Activated T-cell treated with anti-CD3 and anti-CD28 coated beads, Interleukin-2, amount 50 U/mL, for 1 hour (primary cell): ENCODE results near the gene ASAP2.
"Not testable (repeated sequence)": the region's sequence is repeated elsewhere in the genome, so short reads cannot be mapped to it uniquely, and the experiment has no call there.

ENCODE experiments used
- DNase-seq: peaks from one replicate; pipeline ENCODE4 v3.0.0-alpha.2; 2020

The ASAP2 gene

DNA sequence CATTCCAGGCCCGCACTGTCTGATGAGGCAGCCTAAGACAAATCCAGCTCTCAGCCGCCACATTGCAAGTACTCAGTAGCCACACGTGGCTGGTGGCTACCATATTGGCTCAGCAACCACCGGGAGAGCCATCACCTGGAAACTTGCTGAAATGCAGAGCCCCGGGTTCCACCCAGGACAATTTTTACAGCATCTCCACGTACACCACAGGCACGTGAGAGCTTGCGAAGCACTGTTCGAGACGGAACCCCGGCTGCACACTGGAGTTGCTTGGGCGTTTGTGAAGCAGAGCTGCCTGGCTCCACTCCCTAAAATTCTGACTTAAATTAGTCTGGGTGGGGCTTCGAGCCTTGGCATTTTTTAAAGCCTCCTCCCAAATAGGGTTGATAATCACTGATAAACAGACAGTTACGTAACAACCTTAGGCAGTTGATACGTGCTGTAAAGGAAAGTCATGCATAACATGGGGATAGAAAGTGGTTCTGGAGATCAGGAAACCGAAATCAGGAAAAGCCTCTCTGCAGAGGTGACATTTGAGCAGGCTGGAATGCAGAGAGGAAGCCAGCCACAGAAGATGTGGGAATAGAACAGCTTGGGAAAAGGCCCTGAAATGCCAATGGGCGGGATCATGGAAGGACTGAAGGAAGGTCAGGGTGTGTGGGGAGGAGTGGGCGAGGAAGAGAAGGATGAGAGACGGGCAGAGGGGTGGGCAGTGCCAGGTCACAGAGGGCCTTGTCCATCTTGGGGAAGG lies 6.2 kb downstream of the ASAP2 start:
- DNase-seq: no peak

DNA sequence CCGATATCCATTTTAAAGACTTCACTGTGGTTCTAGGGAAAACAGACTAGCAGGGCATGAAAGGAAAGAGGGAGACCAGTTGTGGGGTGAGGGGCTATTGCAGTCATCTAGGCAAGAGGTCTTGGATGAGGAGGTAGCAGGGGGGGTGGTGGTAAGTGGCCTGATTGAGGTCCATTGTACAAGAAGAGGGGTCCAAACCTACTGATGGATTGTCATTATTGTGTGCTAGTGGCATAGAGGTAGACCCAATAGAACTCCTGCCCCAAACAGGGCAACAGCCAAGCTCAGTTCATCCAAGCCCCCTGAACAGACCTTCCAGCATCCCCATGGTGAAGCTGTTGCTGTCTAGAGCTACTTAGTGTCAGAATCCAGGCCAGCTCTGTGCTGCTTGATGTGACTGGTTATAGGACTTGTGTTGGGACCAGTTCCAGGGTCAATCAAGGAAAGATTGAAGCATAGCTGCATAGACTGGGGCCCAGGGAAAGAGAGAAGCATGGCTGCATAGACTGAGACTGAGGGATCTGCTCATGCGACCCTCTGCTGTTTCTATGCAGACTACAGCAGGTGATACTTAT lies 7.0 kb downstream of the ASAP2 start:
- no peak for DNase-seq

DNA sequence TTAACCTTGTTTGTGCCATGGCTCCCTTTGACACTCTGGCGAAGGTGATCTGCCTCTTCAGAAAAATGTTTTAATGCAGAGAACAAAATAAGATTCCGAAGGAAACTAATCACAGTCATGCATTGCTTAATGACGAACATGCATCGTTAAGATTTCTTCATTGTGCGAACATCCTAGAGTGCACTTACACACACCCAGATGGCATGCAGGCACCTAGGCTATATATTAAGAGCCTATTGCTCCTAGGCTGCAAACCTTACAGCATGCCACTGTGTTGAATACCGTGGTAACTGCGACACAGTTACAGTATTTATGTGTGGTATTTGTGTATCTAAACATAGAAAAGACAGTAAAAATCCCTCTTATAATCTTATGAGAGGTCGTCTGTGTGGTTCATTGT lies 8.3 kb downstream of the ASAP2 start:
- no peak for DNase-seq

GRCh38 chr2:9215680-9216079 lies 9.1 kb downstream of the ASAP2 start:
- DNase-seq: no peak

- DNase-seq: not testable (repeated sequence)
Measured at GRCh38 chr2:9216143-9216542, 9.5 kb downstream of the ASAP2 start.

- no peak for DNase-seq
Measured at GRCh38 chr2:9217838-9218770, 11.5 kb downstream of the ASAP2 start.

DNA sequence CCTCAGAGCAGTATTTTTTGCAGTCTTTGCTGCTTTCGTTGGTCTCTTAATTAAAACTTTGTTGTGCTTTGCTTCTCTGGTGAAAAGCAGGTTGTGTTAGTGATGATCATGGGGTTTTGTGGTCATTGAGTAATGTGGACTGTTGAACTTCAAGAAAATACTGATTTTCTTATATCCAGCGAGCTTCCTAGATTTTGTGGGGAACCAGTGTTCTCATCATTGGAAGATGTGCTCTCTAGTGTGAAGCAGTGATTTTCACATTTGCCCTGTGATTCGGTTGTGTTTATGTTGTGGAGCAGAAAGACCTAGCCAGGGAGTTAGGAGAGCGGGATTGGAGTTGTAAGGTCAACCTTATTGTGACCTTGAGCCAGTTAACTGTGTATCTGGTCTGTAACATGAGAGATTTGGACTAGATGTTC lies 12.4 kb downstream of the ASAP2 start:
- no peak for DNase-seq

DNA sequence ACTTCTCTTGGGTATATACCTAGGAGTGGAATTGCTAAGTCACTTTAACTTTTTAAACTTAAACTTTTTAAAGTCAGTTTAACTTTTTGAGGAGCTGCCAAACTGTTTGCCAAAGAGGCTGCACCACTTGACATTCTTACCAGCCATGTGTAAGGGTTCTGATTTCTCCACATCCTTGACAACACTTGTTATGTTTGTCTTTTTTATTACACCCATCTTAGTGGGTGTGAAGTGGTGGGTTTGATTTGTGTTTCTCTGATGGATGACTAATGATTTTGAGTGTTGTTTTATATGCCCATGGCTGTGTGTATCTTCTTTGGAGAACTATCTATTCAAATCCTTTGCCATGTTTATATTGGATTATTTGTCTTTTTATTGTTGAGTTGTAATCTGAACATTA lies 13.6 kb downstream of the ASAP2 start:
- no peak for DNase-seq

- no peak for DNase-seq
Measured at GRCh38 chr2:9221223-9221622, 14.6 kb downstream of the ASAP2 start.

GRCh38 chr2:9222239-9222892 lies 15.8 kb downstream of the ASAP2 start:
- DNase-seq: no peak

DNA sequence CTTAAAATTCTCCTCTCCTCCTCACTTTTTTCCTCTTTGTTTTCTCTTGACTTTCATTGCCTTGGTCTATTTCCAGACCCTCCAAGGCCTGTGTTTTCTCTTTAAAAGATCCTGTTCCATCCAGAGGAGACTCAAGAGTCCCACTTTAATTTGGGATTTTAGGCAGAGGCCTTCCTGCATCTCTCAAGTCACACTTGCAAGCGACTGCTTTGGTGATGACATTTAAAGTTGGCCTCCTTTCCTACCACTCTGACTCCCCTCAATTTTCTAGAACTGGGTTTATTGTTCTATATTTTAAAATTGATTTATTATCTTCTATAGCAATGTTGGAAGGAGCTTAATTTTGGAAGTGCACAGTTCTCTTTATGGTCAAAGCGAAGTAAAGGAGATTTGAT lies 16.3 kb downstream of the ASAP2 start:
- DNase-seq: no peak

GRCh38 chr2:9225806-9226205 lies 19.2 kb downstream of the ASAP2 start:
- DNase-seq: no peak

GRCh38 chr2:9226458-9227380 lies 20.1 kb downstream of the ASAP2 start:
- DNase-seq: no peak

DNA sequence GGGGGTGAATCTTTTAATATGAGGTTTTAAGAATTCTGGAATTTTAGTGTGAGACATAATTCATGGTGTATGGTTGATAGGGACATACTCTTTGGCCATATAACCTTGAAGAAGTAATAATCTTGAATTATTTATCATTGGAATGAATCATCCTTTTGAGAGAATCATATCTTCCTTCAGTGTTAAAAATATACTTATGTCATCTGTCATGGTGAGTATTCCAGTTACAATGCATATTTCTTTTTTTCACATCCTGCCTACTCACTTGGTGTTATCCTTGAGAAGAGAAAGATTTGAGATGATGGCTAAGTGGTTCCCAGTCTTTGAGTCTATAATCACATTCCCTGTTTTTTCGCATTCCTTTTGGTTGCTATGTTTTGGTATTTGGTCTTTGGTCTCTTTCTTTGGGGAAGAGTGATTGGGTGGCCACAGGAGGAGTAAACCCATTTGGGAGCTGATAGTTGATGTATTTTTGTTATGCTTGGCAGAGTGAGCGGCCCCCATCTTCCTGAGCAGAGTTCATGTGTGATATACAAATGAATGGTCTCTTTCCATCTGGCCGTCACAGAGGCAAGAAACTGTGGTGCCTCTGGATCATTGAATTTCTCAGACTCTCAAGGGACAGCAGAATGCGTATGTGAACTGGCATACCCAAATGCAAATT lies 21.6 kb downstream of the ASAP2 start:
- DNase-seq: no peak

DNA sequence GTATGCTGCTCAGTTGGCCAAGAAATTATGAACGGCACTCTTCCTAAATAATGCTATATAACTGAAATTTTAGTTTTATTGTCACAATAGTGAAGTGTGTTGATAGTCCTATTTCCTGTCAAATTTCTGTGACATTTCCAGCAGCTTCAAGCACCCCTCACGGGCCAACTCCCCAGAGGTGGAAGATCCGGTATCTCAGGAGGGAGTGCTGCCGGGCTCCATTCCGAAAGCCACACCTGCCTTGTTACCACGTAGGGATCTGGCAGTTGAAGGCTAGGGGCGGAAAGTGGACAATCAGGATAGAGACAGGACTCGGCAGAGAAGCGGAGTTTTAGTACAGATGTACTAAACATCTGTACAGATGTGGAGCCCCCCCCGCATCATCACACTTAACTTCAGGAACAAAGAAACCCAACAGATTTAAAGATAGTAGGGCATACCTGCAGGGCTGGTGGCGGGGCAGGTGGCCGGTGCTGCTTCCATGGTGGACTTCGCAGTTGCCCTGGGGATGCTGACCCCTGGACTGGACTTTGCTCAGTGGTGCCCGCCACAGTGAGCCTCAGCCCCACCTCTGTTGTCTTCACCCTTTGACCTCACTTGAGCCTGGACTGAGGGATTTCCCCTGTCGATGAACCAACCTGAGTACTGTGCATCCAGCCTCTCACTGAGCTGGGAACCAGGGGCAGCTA lies 22.3 kb downstream of the ASAP2 start:
- DNase-seq: no peak

DNA sequence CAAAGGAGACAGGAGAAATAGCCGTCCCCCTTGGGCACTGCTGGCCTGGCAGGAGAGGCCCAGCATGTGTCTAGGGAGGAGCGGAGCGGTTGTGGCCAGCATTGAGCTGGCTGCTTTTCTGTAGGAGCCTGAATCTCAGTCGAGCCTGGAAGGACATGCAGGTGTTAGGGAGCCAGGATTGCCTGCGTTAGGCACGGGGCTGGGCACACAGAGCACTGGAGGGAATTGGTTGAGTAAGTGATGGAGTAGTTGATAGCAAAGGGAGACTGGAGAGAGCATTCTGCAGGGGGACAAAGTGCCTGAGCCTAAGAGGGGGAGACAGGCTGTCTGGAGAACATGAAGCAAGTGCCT lies 22.8 kb downstream of the ASAP2 start:
- DNase-seq: no peak

GRCh38 chr2:9230051-9230802 lies 23.6 kb downstream of the ASAP2 start:
- DNase-seq: no peak

DNA sequence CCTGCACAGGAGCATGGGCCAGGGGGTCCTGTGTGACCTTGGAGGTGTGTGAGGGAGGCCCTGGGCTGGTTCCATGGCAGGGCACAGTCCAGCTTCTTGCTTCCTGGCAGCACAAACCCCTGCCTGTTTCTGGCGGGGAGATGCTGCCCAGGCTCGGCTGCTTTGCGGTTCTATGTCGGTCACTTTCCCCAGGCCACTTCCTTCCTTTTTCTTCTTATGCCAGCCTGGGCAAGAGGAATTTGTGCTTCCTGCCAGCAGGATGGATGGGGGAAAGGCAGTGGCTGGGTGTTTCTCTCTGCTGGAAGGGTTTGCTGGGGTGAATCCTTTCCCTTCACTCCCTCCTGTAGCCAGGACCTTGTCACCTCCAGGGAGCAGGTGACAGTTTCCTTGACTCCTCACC lies 24.3 kb downstream of the ASAP2 start:
- no peak for DNase-seq

DNA sequence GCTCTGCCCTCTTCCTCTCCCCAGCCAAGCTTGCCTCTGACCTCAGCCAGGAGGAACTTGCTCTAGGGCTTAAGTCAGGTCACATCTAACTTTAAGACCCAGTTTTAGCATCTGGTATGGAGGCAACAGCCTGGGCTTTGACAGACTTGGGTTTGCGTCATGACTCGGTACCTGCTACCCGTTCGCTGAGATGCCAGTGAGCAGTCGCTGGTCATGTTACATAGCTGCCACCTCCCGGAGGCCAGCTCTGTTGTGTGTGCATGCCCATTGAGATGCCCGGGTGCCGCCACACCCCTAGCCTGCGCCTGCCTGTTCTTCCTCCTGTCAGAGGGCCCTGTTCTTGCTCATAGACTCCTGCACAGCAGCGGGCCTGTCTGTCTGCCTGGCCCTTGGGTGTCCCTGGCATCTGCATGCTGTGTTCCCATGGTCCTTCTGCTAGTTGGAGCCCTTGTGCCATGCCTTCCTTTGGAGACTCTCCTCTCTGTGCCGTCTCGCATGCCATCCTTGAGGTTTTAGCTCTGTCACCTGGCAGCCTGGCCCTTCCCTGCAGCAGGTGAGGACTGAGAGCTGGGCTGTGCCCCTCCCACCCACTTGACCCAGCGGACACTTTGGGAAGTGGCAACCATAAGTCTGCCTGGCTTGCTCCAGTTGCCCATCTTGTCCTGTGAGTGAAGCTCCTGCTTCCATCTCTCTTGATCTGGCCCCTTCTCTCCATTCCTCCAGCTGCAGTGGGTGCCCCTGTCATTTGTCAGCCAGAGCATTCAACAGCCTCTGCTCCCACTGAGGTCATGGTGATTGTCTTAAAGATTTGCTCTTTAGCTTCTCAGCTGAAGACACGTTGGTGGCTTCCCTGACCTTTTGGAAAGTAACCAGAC lies 24.9 kb downstream of the ASAP2 start:
- DNase-seq: no peak
